ENCODE results near the gene ZNF485. TPM values are rescaled to one million over a fixed set of nuclear protein-coding genes. Genes with fewer than 3 reads are reported as not detected.
"Not testable (repeated sequence)": the region's sequence is repeated elsewhere in the genome, so short reads cannot be mapped to it uniquely, and the experiment has no call there.

Gene ZNF485
- total RNA-seq, 2 donors from 2014 or later, result 9.6 to 9.9 TPM

DNA sequence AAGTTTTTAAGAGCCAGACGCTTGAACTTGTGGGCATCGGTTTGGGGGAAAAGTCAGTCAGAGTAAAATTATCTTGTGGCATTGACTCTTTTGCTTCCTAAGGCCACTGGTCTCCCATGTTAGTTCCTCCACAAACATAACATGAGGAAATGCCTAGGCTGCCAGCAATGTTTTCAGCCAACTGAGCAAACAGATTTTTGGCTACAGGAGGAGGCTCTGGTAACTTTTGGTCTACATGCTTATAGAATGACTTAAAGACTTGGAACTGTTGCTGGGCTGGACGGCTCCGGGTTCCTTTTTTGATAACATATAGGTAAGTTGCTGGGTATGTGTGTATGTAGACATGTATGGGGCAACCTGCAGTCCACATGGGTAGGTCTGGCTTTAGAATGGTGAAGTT, 22.2 kb upstream of the ZNF485 start:
- H3K27ac ChIP-seq, result no peak overlapping the region
- no peak for DNase-seq
- H3K36me3 ChIP-seq (replicated peaks in 1 of 2; ENCODE audit: insufficient read depth in 1 of 2, low read depth in 2 of 2), result no peaks in the 10 kb centered on the region
- TF ChIP-seq CTCF (IDR thresholded peaks at IDR 0.05), result no peak
- TF ChIP-seq POLR2A (IDR thresholded peaks at IDR 0.05), result no peak
- H3K4me3 ChIP-seq, result no peak overlapping the region
- WGBS, 2 donors, result 61 to 92% methylated on average over 4 of the region's 4 CpGs
- no peaks in the 10 kb centered on the region for H3K27me3 ChIP-seq
- no peak for ATAC-seq
- no peaks in the 10 kb centered on the region for H3K4me1 ChIP-seq
- H3K9me3 ChIP-seq, result no peaks in the 10 kb centered on the region
- intact Hi-C loops (cut with DNase I), result no loop called here

DNA sequence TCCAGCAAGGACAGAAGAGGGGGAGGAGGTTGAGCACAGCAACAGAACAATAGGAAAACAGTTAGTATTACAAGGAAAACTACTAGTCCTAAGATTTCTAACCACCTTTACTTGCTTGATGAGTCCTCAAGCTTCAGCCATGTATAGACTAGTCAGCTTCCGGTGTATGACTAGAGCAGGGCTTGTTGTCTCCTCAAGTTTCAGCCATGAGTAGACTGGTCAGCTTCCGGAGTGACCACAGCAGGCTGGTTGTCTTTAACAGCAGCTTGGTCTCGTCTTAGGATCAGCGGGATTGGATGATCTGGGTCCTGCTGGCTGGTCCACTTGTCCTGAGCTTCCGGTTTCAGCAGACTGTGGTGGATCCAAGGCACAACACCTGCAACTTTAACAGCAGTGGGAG, 21.2 kb upstream of the ZNF485 start:
- no peak overlapping the region for H3K4me3 ChIP-seq
- TF ChIP-seq POLR2A (IDR thresholded peaks at IDR 0.05), result no peak
- no peak for TF ChIP-seq CTCF (IDR thresholded peaks at IDR 0.05)
- H3K27ac ChIP-seq, result no peak overlapping the region
- intact Hi-C loops (cut with DNase I), result no loop called here
- no peaks in the 10 kb centered on the region for H3K27me3 ChIP-seq
- no peak for ATAC-seq
- no peaks in the 10 kb centered on the region for H3K9me3 ChIP-seq
- H3K4me1 ChIP-seq, result no peaks in the 10 kb centered on the region
- no peak for DNase-seq
- WGBS, 2 donors, result 76 to 77% methylated on average over 4 to 5 of the region's 5 CpGs
- no peaks in the 10 kb centered on the region for H3K36me3 ChIP-seq (replicated peaks in 1 of 2; ENCODE audit: insufficient read depth in 1 of 2, low read depth in 2 of 2)

DNA sequence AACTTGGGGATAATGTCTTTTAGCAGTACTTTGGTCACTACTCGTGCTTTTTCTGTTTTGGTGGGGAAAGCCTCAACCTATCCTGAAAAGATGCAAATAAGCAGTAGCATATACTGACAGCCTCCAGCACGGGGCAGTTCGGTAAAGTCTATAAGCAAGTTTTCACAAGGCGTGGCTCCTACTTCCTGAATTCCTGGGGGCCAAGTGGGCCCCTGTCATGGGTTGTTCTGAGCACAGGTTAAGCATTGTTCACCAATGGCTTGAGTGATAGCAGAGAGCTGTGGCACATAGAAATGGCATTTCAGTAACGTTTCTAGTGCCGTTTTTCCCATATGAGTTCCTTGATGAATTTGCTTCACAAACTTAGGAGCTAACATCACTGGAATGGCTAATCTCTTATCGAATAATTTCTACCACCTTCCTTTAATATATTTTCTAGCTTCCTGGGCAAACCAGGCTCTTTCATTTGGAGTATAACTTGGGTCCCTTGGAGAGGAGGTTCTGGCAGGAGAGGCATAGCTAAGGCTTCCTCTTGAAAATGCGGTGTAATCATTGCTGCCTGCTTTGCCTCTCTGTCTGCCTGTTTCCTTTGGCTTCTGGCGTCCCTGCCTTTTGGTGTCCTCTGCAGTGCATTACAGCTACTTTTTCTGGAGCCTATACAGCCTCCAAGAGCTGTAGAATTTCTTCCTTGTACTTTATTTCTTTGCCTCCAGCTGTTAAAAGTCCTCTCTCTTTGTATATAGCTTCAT, 20.1 kb upstream of the ZNF485 start:
- intact Hi-C loops (cut with DNase I), result no loop called here
- no peak for TF ChIP-seq POLR2A (IDR thresholded peaks at IDR 0.05)
- TF ChIP-seq CTCF (IDR thresholded peaks at IDR 0.05), result no peak
- no peaks in the 10 kb centered on the region for H3K4me1 ChIP-seq
- H3K27ac ChIP-seq, result no peak overlapping the region
- WGBS, 2 donors, result 60 to 64% methylated on average over 9 of the region's 9 CpGs
- no peak for ATAC-seq
- no peaks in the 10 kb centered on the region for H3K9me3 ChIP-seq
- no peaks in the 10 kb centered on the region for H3K36me3 ChIP-seq (replicated peaks in 1 of 2; ENCODE audit: insufficient read depth in 1 of 2, low read depth in 2 of 2)
- no peak overlapping the region for H3K4me3 ChIP-seq
- no peak for DNase-seq
- no peaks in the 10 kb centered on the region for H3K27me3 ChIP-seq

DNA sequence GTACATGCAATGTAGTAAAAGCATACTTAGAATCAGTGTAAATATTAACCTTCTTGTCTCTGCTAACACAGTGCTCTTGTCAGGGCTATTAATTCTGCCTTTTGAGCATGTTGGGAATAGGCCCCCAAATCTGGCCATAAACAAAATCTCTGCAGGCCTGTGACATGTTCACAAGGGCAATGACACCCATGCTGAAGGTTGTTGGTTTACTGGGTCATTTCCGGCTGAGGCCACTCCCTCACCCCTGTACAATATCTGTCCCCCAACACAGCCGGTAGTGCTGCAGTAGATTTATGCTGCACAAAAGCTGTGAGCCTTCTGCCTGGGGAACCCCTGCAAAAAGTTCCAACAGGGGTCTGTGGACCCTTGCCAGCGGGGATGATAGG, 19.5 kb upstream of the ZNF485 start:
- H3K9me3 ChIP-seq; H3K27me3 ChIP-seq; ATAC-seq; DNase-seq; intact Hi-C loops (cut with DNase I); H3K27ac ChIP-seq; H3K36me3 ChIP-seq (replicated peaks in 1 of 2; ENCODE audit: insufficient read depth in 1 of 2, low read depth in 2 of 2); H3K4me3 ChIP-seq; H3K4me1 ChIP-seq: not testable (repeated sequence)
- 56 to 72% methylated on average over 3 of the region's 3 CpGs for WGBS, 2 donors

DNA sequence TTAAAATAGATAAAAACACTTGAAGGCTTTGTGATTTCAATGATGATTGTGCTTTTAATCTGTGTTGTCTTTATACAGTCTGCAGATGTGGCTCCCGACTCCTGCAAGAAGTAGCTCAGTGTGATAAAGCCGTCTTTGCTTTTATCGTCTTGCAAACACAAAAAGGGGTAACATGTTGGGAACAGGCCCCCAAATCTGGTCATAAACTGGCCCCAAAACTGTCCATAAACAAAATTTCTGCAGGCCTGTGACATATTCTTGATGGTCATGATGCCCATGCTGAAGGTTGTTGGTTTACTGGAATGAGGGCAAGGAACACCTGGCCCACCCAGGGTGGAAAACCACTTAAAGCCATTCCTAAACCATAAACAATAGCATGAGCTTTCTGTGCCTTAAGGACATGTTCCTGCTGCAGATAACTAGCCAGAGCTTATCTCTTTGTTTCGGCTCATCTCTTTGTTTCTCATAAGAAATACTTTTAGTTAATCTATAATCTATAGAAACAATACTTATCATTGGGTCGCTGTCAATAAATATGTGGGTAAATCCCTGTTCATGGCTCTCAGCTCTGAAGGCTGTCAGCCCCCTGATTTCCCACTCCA, 14.8 kb upstream of the ZNF485 start:
- peaks cover 8% of the 10 kb centered on the region for H3K4me1 ChIP-seq
- no peak for TF ChIP-seq CTCF (IDR thresholded peaks at IDR 0.05)
- TF ChIP-seq POLR2A (IDR thresholded peaks at IDR 0.05), result no peak
- intact Hi-C loops (cut with DNase I), result no loop called here
- H3K4me3 ChIP-seq, result no peak overlapping the region
- WGBS, 2 donors, result 77 to 80% methylated on average over 5 of the region's 5 CpGs
- no peaks in the 10 kb centered on the region for H3K9me3 ChIP-seq
- no peaks in the 10 kb centered on the region for H3K36me3 ChIP-seq (replicated peaks in 1 of 2; ENCODE audit: insufficient read depth in 1 of 2, low read depth in 2 of 2)
- no peak for ATAC-seq
- H3K27ac ChIP-seq, result no peak overlapping the region
- H3K27me3 ChIP-seq, result no peaks in the 10 kb centered on the region
- no peak for DNase-seq
